Cardiac fibroblast (primary cell): ENCODE data around the gene ARHGAP42.

Experiments used
- DNase-seq, 2 donors: peaks; one replicate each; pipeline versions ENCODE4 v3.0.0 to v3.0.0-alpha.2; 2010; ENCODE audit warnings: low read depth in 2 of 2
- H3K4me3 ChIP-seq, 2 donors: replicated peaks in 1 of 2; 1 replicate in 1 of 2; 2 replicates in 1 of 2; pipeline ENCODE4 v1.5.1; 2011; ENCODE audit warnings: low read depth in 2 of 2, low read length in 2 of 2, mild to moderate bottlenecking in 2 of 2, moderate library complexity in 1 of 2
- CTCF ChIP-seq: IDR thresholded peaks from one replicate; pipeline ENCODE4 v1.5.1; 2011; ENCODE audit warnings: low read depth, mild to moderate bottlenecking, low read length, inconsistent platforms

ARHGAP42 gene

GRCh38 chr11:100777736-100778135 is 90.6 kb downstream of the ARHGAP42 start:
- TF ChIP-seq CTCF, result no peak
- DNase-seq, result no peak
- H3K4me3 ChIP-seq, result no peak overlapping the region

- H3K4me3 ChIP-seq, result no peak overlapping the region
- no peak for TF ChIP-seq CTCF
- no peak for DNase-seq
Measured at GRCh38 chr11:100778166-100778785, 91.2 kb downstream of the ARHGAP42 start.

GRCh38 chr11:100780470-100780869 is 93.4 kb downstream of the ARHGAP42 start:
- no peak for TF ChIP-seq CTCF
- H3K4me3 ChIP-seq, result no peak overlapping the region
- no peak for DNase-seq

GRCh38 chr11:100785148-100785983 is 98.3 kb downstream of the ARHGAP42 start:
- TF ChIP-seq CTCF, result no peak
- DNase-seq, result peak in 1 of 2 donors; percentile 74
- H3K4me3 ChIP-seq, result no peak overlapping the region

- no peak for DNase-seq
- H3K4me3 ChIP-seq, result no peak overlapping the region
- TF ChIP-seq CTCF, result no peak
Measured at GRCh38 chr11:100788561-100789295, 101.6 kb downstream of the ARHGAP42 start.

- TF ChIP-seq CTCF, result no peak
- peak; percentile 11 to 41 for DNase-seq
- no peak overlapping the region for H3K4me3 ChIP-seq
Measured at GRCh38 chr11:100789500-100789899, 102.4 kb downstream of the ARHGAP42 start.
